Measurements from ENCODE around the gene NCOA1.

NCOA1 gene

GRCh38 chr2:24486636-24487205, 4.3 kb upstream of the NCOA1 start:
- H3K4me3 ChIP-seq (ENCODE audit: low read depth, low read length): no peak overlapping the region
- no peak for DNase-seq (ENCODE audit: low read depth)
- TF ChIP-seq, protein P1, sequence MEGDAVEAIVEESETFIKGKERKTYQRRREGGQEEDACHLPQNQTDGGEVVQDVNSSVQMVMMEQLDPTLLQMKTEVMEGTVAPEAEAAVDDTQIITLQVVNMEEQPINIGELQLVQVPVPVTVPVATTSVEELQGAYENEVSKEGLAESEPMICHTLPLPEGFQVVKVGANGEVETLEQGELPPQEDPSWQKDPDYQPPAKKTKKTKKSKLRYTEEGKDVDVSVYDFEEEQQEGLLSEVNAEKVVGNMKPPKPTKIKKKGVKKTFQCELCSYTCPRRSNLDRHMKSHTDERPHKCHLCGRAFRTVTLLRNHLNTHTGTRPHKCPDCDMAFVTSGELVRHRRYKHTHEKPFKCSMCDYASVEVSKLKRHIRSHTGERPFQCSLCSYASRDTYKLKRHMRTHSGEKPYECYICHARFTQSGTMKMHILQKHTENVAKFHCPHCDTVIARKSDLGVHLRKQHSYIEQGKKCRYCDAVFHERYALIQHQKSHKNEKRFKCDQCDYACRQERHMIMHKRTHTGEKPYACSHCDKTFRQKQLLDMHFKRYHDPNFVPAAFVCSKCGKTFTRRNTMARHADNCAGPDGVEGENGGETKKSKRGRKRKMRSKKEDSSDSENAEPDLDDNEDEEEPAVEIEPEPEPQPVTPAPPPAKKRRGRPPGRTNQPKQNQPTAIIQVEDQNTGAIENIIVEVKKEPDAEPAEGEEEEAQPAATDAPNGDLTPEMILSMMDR (IDR thresholded peaks at IDR 0.05; ENCODE audit: low read depth, low read length, missing control alignments): no peak

DNA sequence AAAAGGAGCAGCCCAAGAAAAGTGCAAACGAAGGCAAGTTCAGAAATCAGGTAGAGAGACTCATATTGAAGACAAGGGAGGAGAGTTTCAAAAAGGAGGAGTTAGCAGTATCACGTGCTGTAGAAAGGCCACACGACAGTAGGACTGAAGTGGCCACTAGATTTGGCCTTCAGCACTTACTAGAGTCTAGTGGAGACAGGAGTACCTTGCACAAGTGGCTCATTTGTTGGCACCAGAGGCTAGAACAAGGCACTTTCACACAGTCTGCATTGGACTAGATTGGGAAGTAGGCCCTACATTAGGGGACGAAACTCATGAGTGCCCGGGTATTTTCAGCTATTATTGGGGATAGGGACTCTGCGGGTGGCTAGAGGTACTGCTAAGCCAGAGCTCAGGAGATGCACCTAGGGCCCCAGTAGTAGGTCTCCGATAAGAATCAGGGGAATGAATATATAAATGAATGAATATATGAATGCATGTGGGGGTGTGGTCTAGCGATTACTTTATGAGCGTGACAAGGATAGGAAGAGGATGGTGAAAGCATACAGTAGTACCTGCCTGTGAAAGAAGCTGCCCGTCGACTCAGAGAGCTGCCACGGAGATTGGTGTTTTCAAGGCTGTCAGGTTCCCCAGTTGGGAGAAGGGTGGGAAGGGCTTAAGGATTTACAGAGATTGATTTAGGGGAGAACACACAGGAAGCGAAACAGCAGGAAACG, 1.4 kb upstream of the NCOA1 start:
- DNase-seq (ENCODE audit: low read depth): no peak
- TF ChIP-seq, protein P1 (IDR thresholded peaks at IDR 0.05; ENCODE audit: low read depth, low read length, missing control alignments): no peak
- H3K4me3 ChIP-seq (ENCODE audit: low read depth, low read length): peak overlapping the region; percentile 89

- DNase-seq (ENCODE audit: low read depth): no peak
- peak overlapping the region; percentile 89 for H3K4me3 ChIP-seq (ENCODE audit: low read depth, low read length)
Observed at GRCh38 chr2:24490181-24490689, 819 bp upstream of the NCOA1 start.

GRCh38 chr2:24491542-24492420, 727 bp downstream of the NCOA1 start:
- no peak for DNase-seq (ENCODE audit: low read depth)
- H3K4me3 ChIP-seq (ENCODE audit: low read depth, low read length): peak overlapping the region; percentile 89
- TF ChIP-seq, protein P1 (IDR thresholded peaks at IDR 0.05; ENCODE audit: low read depth, low read length, missing control alignments): no peak

More at GRCh38 chr2:24490181-24490689, 819 bp upstream of the NCOA1 start:
- TF ChIP-seq, protein P1 (IDR thresholded peaks at IDR 0.05; ENCODE audit: low read depth, low read length, missing control alignments): no peak

DNA sequence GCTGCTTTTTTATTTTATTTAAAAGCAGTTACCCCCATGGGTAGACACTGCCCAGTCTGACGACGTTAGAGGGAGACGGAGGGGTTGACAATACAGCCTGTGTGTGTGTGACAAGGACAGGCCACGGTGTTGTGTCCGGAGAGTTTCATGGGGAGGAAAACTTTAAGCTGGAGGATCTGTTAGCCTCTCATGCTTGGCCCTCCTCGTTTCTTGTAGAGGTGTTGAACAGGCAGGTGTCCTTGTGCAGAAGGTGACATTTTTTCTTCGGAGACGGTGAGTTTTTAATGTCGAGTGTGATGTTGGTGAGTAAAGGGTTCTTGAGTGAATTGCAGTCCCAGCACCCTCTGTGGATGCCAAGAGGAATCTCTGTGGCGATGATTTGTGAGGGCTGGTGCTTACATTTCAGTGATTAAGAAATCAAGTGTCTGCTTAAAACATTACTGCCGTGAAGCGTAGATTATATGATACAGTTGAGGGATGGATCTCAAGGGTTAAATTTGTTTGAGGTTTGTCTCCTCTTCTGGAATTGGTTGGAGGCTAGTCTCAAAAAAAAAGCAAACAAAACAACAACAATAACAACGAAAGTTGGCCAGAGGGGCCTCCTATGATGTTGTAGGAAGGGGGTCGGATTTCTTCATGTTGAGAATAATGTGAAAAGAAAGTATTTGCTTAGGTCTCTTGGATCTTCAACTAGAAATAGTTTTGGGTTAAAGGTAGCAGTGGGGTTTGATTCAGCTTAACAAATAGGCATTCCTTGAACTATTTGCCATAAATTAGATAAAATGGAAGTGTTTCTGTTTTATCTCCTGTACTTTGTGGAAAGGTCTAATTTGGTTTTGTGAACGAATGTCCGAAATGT, 1.6 kb downstream of the NCOA1 start:
- peak overlapping the region; percentile 89 for H3K4me3 ChIP-seq (ENCODE audit: low read depth, low read length)
- DNase-seq (ENCODE audit: low read depth): no peak

More for the DNA sequence above, 1.6 kb downstream of the NCOA1 start:
- TF ChIP-seq, protein P1 (IDR thresholded peaks at IDR 0.05; ENCODE audit: low read depth, low read length, missing control alignments): no peak
